Embryonic facial prominence (tissue), 1 donor: ENCODE results near the gene MELTF.
"Not testable (repeated sequence)": the region's sequence is repeated elsewhere in the genome, so short reads cannot be mapped to it uniquely, and the experiment has no call there.

Experiments
- DNase-seq: peaks from one replicate; pipeline ENCODE4 v3.0.0-alpha.2; 2016; ENCODE audit errors: extremely low spot score

MELTF gene

DNA sequence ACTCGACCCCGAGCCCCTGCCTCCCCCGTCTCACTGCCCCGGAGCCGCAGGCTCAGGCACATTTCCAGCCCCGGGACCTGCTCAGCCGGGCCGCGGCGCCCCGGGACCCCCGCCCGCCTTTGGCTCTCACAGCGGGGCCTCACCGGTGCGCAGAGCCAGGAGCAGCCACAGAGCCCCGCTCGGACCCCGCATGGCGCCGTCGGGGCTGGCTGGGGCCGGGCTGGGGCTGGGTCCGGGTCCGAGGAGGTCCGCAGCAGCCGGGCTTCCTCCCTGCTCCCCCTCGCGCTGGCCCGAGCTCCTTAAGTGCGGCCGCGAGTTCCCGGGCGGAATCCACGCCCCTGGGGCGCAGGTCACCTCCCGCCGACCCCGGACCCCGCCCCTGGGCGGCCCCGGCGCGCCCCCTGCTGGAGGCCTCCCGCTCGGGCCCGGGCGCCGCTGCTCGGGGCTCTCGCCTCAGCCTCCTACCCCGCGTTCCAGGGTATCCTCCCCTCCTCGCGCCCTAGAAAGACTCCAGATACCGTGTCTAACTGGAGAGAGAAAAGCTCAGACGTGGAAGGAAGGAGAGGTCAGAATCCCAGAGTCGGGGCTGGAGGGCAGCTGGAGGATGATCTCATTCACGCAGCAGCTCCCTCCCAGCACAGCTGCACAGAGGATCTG, at the start of gene MELTF:
Gene MELTF (minus strand): TSS at position 307 of the 657 bp plus-strand sequence. CDS start 115 bp downstream, at position 192.
- DNase-seq: no peak

DNA sequence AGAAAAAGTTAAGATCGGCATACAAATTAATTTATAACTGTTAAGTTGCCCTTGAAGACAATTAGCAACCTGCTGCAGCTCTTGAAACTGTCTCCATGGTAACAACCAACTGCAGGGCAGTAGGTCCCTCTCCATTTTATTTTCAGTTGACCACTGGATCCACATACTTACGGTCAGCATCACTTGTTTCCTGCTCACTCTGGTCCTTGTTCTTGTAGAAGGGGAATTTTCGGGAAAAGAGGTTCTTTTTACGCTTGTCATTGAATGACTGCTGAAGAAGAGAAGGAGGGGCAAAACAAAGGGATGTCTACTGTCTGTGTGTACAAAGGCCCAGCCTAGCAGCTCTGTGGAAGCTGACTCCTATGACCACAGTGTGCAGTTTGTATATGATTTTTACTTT, 46.8 kb upstream of the MELTF start:
- DNase-seq: no peak

DNA sequence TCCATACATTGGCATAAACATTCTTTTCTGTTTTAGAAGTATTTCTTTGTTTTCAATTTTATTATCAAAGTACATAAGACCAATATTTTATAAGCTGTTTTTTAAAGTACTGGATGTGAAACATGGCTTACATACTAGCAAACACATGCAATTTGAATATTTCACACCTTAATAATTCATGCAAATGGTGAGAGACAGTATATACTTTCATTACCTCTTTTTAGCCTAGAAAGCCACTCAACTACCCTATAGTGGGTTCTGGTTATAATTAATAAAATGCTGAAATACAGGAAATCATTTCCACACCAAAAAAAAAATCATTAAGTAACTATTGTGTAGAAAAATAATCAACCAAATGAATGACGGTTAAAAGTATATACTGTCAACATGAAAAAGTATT, 38.5 kb upstream of the MELTF start:
- no peak for DNase-seq

GRCh38 chr3:197064771-197065170, 35.2 kb upstream of the MELTF start:
- DNase-seq: no peak

- no peak for DNase-seq
These were observed 32.8 kb upstream of the MELTF start for GRCh38 chr3:197062446-197062845.

GRCh38 chr3:197051637-197052036, 22.0 kb upstream of the MELTF start:
- not testable (repeated sequence) for DNase-seq

- no peak for DNase-seq
These were observed 20.9 kb upstream of the MELTF start for GRCh38 chr3:197050511-197050910.

DNA sequence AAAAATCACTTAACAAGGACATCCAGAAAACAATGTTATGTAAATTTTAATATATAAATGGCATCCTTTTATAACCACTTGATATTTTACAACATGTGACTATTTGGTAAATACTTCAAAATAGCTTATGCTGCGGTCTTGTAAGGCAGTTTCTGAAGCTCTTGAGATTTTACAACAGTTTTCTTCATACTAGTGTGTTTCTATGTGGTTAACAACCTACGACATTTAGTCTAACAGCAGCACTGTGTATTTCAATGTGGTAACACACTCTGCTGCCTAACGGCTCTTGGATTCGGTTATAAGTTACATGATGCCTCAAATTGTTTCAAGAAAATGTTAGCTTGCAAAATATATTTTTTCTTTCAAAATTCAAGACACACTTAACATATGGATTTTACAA, 12.9 kb upstream of the MELTF start:
- DNase-seq: no peak

GRCh38 chr3:197041875-197042488, 12.4 kb upstream of the MELTF start:
- DNase-seq: no peak

DNA sequence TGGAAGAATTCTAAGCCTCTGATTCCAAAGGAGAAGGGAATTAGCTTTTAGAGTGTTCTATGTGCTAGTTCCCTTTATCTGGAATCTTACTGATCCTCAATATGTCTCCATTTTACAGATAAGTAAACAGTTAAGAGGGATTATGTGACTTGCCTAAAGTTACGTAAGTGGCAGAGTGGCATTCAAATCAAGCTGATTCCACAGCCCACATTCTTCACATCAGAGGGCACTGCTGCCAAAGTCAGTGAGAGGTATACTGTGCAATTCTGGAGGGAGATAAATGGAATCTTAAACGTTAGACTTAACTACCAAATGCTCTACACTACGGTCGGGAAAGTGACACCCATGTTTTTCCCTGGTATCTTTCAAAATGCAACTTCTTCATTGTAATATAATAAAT, 11.0 kb upstream of the MELTF start:
- no peak for DNase-seq

DNA sequence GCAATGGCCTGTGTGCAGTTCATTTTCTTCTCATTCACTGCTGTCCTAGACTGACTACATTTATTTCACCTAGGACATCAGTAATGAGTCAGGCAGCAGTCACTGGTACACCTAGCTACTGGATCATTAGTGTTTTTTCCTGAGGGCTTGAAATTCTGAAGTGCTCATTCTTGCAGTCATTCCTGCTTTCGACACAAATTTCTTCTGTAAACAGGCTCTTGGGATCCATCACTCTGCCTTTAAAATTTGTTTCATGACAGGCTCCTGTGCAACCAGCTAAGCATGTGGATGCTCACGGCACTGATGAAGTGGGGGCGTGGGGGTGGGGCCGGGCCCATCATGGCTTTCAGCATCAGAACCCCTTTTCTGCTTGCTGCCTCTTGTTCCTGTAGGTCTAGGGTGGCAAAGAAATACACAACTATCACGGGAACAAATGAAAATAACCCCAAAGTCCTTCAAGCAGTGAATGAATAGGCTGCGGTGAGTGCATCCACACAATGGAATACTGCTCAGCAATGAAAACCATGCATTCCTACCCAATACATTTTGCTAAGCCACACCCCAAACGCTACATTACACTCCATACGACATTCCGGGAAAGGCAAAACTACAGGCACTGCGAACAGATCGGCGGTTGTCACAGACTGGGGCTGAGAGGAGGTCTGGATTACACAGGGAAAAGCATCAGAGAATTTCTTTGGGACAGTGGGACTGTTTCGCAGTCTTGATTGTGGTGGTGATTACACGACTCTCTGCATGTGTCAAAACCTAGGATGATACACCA, 9.3 kb upstream of the MELTF start:
- no peak for DNase-seq

DNA sequence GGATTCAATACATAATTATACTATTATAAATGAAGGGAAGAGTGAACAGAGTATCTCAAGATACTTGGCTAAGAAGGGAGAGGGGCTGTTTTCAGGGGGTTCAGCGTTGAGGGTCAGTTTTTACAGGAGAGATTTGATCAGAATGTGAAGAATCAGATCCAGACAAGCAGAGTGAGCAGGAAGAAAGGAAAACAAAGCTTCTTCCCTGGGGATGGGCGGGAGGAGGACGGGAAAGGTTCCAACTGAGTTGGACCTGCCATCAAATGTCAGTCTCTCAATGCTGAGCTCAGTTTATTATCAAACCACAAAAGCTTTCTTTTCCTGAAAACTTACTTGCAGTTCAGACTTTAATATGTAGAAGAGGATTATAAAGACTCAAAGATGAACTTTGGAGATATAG, 6.0 kb upstream of the MELTF start:
- DNase-seq: no peak

GRCh38 chr3:197034778-197035177, 5.2 kb upstream of the MELTF start:
- not testable (repeated sequence) for DNase-seq

GRCh38 chr3:197033764-197034163, 4.1 kb upstream of the MELTF start:
- DNase-seq: not testable (repeated sequence)

DNA sequence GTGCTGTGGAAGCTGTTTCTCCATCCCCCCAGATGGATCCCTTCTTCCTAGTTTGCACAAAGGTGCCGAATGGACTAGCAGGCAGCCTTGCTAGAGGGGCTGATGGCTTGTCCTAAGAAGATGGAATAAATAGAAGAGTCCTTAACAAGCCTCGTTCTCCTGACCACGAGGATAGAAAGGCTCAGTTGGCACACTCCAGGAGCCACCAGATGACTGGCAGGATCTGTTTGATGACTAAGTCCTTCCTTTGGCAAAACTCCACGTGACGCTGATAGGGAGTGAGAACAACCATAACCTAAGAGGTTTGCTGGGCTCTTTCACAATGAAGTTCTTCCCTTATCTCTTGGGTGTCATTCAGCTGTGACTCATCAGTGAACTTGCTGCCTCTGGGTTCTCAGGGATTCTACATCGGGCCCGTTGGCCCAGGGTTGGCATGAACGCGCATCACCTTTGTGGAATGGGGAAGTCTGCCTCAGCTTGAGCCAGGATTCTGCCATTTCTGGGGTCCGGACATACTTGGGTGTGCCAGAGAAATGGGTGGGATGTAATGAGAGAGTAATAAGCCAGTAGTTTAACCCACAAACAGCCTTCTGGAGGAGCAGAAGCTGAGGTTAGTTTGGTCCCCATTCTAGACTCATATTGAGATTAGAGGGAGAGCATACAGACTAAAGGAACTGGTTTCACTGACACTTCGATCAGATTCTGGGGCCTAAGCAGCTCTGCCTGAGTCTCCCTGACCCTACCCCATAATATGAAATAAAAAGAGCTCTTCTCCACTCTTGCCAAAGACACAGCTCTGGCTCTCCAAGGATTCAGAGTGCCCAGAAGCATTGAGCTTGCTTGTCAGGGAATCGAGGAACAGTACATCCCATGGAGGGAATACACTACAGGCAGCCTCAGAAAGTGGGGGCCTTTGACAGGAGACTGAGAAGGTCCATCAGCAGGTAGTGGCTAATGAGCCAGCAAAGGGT, 2.0 kb upstream of the MELTF start:
- DNase-seq: no peak

DNA sequence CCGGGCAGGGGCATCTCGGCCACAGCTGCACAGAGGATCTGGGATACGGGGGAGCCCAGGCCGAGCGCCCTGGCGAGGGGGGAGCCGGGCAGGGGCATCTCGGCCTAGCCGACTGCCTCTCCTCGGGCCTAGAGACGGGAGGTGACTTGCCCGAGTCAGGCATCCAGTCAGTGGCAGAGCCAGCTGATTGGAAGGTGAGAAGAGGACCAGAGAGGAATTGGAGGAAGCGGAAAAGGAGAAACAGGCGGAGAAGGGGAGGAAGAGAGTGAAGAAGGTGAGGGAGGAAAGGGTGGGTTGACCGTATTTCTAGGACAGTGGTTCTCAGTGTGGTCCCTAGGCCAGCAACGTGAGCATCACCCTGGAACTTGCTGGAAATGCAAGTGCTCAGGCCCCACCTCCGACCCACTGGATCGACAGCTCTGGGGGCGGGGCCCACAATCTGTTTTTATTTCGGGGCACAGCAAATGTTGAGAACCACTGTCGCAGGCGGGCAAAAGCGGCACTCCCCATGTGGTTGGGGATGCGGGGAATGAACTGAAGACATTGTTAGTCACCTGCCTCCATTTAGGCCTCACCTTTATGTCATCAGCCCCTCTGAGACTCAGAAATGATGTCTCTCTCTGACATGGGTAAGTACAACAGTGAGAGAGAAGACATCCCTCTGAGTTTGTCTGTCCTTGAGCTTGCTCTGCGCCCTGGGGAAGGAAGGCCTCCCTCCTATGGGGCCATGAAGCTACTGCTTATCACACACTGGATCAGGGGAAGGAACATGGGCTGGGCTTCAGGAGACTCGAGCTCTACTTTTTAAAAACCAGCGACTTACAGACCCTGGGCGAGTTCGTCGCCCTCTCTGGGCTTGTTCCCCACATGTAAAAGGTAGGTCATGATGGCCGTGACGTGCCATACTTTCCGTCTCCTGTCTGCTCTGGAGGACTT, 1.0 kb upstream of the MELTF start:
- DNase-seq: no peak

- DNase-seq: no peak
These were observed 698 bp downstream of the MELTF start for GRCh38 chr3:197028728-197029510.

- no peak for DNase-seq
These were observed 1.5 kb downstream of the MELTF start for GRCh38 chr3:197027896-197028727.
